Subcutaneous adipose tissue (tissue), 4 donors: ENCODE data around the gene DSG3. TPM values are rescaled to one million over a fixed set of nuclear protein-coding genes. Genes with fewer than 3 reads are reported as not detected.

ENCODE experiments used
- CTCF ChIP-seq: fragments of 450-650 bp; IDR thresholded peaks from one replicate; pipeline ENCODE4 v1.5.1; 2016; ENCODE audit warnings: low read depth, mild to moderate bottlenecking, control low read depth, antibody characterized with exemption, moderate library complexity
- total RNA-seq, 4 donors: library from RNA; depleted of rRNA; stranded (reverse); fragments of >200 nt; gene quantifications; one replicate each; pipeline ENCODE4 v1.1.0, GENCODE V29; 2016

The DSG3 gene
- total RNA-seq, 4 donors from 2014 or later: not detected

GRCh38 chr18:31409276-31409675 is 38.3 kb upstream of the DSG3 start:
- TF ChIP-seq CTCF: no peak

GRCh38 chr18:31410716-31411483 is 36.6 kb upstream of the DSG3 start:
- TF ChIP-seq CTCF: no peak

GRCh38 chr18:31413137-31413536 is 34.4 kb upstream of the DSG3 start:
- TF ChIP-seq CTCF: no peak

GRCh38 chr18:31417850-31418249 is 29.7 kb upstream of the DSG3 start:
- no peak for TF ChIP-seq CTCF

- no peak for TF ChIP-seq CTCF
These were observed 28.0 kb upstream of the DSG3 start for GRCh38 chr18:31419457-31419932.

GRCh38 chr18:31420032-31420431 is 27.5 kb upstream of the DSG3 start:
- TF ChIP-seq CTCF: no peak

- TF ChIP-seq CTCF: no peak
These were observed 27.0 kb upstream of the DSG3 start for GRCh38 chr18:31420524-31420923.
